PFSK-1 (cell line): ENCODE data around the gene LPAR1.

ENCODE experiments used
- FOXP2 ChIP-seq: optimal IDR thresholded peaks from 2 replicates; pipeline ENCODE3; 2011; ENCODE audit warnings: borderline replicate concordance, control low read depth, inconsistent platforms; ENCODE audit not compliant: insufficient read depth; ENCODE audit errors: extremely low read length, extremely low read depth
- POLR2AphosphoS5 ChIP-seq: IDR thresholded peaks from 2 replicates; pipeline ENCODE4 v1.6.1; 2012; ENCODE audit warnings: low read depth, mild to moderate bottlenecking, control low read depth, low read length, moderate library complexity
- REST ChIP-seq, 2 experiments: IDR thresholded peaks; 2 replicates each; pipeline versions ENCODE4 v1.6.1 to v1.8.0; 2011 to 2012; ENCODE audit warnings: low read depth in 2 of 2, low read length in 2 of 2, control low read depth in 1 of 2, inconsistent platforms in 1 of 2, mild to moderate bottlenecking in 1 of 2, moderate library complexity in 1 of 2; ENCODE audit not compliant: insufficient read depth in 1 of 2
- SIN3A ChIP-seq: IDR thresholded peaks from 2 replicates; pipeline ENCODE4 v1.6.1; 2012; ENCODE audit warnings: mild to moderate bottlenecking, low read length, moderate library complexity, borderline replicate concordance; ENCODE audit not compliant: insufficient read depth
- TAF1 ChIP-seq: IDR thresholded peaks from 2 replicates; pipeline ENCODE4 v1.6.1; 2012; ENCODE audit warnings: low read length, control low read depth, borderline replicate concordance; ENCODE audit not compliant: insufficient read depth

Gene LPAR1

DNA sequence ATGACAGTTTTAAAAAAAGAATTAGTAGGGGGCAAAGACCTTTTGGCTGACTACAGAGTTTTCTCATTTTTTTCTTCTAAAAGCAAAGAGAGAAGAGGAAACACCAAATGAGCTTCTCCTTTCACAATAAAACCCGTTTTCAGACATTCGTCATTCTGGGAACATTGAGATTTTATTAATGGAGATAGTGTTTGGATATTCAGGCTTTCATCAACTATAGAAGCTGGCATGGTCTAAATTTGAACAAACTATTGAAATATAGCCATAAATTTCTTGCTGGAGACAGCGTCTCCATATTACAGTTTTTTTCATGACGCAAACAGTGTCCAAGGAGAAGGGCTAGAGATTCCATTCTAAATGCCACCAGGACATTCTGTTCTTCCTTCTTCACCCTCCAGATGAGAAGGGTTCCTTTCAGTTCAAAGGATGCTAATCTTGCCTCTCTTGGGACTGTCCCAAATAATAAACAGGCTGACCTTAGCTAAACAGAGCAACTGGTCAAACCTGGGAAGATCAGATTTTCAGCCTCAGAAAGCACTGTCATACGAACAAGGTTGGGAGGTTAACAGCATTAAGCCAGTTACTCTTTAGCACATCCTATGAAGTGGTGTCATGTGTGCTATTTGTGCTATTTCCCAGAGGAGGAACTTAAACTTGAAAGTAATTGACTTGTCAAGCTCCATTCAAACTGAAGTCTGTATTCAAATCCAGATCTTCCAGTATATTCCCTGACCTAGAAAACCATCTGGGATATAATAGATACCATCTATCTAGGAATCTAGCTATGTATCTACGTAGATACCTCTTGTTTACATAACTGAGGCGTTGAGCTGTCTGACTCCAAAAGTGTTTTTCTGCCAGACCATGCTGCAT, 125.6 kb downstream of the LPAR1 start:
- TF ChIP-seq REST (IDR thresholded peaks at IDR 0.05; ENCODE audit: insufficient read depth in 1 of 2, low read depth in 2 of 2, low read length in 2 of 2) (no peak), FOXP2 (no peak), TAF1 (no peak), SIN3A (no peak), POLR2AphosphoS5 (no peak)

DNA sequence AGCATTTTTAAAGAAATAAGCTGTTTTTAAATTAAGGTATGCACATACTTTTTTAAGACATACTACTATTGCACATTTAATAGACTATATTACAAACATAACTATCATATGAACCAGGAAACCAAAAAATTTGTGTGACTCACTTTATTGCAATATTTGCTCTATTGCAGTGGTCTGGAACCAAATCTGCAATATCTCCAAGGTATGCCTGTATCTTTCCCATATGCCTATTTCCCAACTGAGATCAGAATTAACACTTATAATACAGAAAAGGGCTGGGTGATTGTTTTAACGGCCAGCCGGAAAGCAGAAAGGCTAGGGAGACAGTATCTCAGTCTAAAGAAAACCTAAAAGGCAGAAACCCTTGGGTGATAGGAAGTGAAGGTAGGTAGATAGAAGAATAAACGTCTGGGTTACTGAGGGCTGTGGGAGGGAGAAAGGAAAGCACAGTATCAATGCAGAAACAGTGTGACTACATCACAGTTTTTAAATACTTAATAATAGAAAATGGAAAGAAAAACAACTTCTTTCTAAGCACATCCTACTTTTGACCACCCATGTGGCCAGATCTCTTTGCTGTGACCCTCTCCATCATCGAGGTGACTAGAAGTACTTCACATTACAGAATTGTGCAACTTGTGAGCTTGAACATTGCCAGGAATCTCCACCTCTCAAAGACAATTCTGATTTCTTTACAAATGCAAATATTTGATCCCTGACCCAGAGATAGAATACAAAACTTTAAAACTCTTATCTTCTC, 126.4 kb downstream of the LPAR1 start:
- no peak for TF ChIP-seq REST (IDR thresholded peaks at IDR 0.05; ENCODE audit: insufficient read depth in 1 of 2, low read depth in 2 of 2, low read length in 2 of 2)
- no peak for TF ChIP-seq TAF1
- TF ChIP-seq POLR2AphosphoS5, result no peak
- TF ChIP-seq FOXP2, result no peak
- TF ChIP-seq SIN3A, result no peak

DNA sequence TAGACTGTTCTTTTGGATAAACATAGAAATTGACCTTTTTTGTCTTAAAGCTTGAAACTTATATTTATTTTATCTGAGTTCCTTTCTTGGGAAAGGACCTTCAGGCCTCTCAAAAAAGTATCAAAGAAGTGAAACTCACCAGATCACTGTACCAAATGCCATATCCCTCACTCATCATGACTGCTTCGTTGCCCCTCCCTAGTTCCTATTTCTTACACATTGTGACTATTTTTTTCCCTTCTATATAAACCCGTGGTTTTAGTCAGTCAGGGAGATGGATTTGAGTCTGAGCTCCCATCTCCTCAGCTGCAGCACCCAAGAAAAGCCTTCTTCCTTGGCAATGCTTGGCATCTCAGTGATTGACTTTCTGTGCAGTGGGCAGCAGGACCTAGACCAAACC, 129.4 kb downstream of the LPAR1 start:
- TF ChIP-seq POLR2AphosphoS5, result no peak
- no peak for TF ChIP-seq FOXP2
- TF ChIP-seq TAF1, result no peak
- no peak for TF ChIP-seq SIN3A

- no peak for TF ChIP-seq TAF1
- TF ChIP-seq SIN3A, result no peak
- no peak for TF ChIP-seq POLR2AphosphoS5
- no peak for TF ChIP-seq FOXP2
- TF ChIP-seq REST (IDR thresholded peaks at IDR 0.05; ENCODE audit: insufficient read depth in 1 of 2, low read depth in 2 of 2, low read length in 2 of 2), result no peak
Measured at GRCh38 chr9:110900917-110901316, 137.4 kb downstream of the LPAR1 start.

- no peak for TF ChIP-seq SIN3A
- no peak for TF ChIP-seq TAF1
- no peak for TF ChIP-seq REST (IDR thresholded peaks at IDR 0.05; ENCODE audit: insufficient read depth in 1 of 2, low read depth in 2 of 2, low read length in 2 of 2)
- TF ChIP-seq FOXP2, result no peak
- no peak for TF ChIP-seq POLR2AphosphoS5
Measured at GRCh38 chr9:110900456-110900855, 137.8 kb downstream of the LPAR1 start.
